Lung (tissue), 12 donors: ENCODE data around the gene IL17F. TPM values are rescaled to one million over a fixed set of nuclear protein-coding genes. Genes with fewer than 3 reads are reported as not detected.

Experiments
- ATAC-seq: fragments of 200-7000 bp; cut with Tn5 transposase; one replicate; pipeline ENCODE4 v1.9.1; 2020; ENCODE audit warnings: moderate number of reproducible peaks; ENCODE audit not compliant: insufficient read depth, low FRiP score
- DNase-seq, 3 donors: peaks; one replicate each; pipeline ENCODE4 v3.0.0-alpha.2; 2013 to 2017
- H3K27ac ChIP-seq, 2 donors: one replicate each; pipeline ENCODE4 v1.5.1; 2013; ENCODE audit warnings: mild to moderate bottlenecking in 2 of 2, moderate library complexity in 2 of 2, control low read depth in 1 of 2, inconsistent platforms in 1 of 2, low read depth in 1 of 2, low read length in 1 of 2
- H3K27me3 ChIP-seq, 3 donors: one replicate each; pipeline ENCODE4 v1.5.1; 2013; ENCODE audit warnings: low read length in 2 of 3; ENCODE audit not compliant: control insufficient read depth in 3 of 3, insufficient read depth in 3 of 3
- H3K36me3 ChIP-seq, 4 donors: one replicate each; pipeline ENCODE4 v1.5.1; 2013; ENCODE audit warnings: low read length in 4 of 4, mild to moderate bottlenecking in 1 of 4, moderate library complexity in 1 of 4; ENCODE audit not compliant: control insufficient read depth in 4 of 4, insufficient read depth in 4 of 4
- H3K4me1 ChIP-seq, 5 donors: one replicate each; pipeline ENCODE4 v1.5.1; 2013; ENCODE audit warnings: low read length in 5 of 5, mild to moderate bottlenecking in 2 of 5, moderate library complexity in 1 of 5; ENCODE audit not compliant: control insufficient read depth in 5 of 5, insufficient read depth in 5 of 5
- H3K4me3 ChIP-seq: one replicate; pipeline ENCODE4 v1.5.1; 2013; ENCODE audit warnings: mild to moderate bottlenecking, control low read depth, moderate library complexity
- H3K9ac ChIP-seq, 2 donors: one replicate each; pipeline ENCODE4 v1.5.1; 2013; ENCODE audit warnings: low read length in 2 of 2, control low read depth in 1 of 2; ENCODE audit not compliant: insufficient read depth in 1 of 2
- H3K9me3 ChIP-seq, 4 donors: one replicate each; pipeline ENCODE4 v1.5.1; 2013; ENCODE audit warnings: low read length in 3 of 4, mild to moderate bottlenecking in 1 of 4, moderate library complexity in 1 of 4; ENCODE audit not compliant: control insufficient read depth in 4 of 4, insufficient read depth in 3 of 4
- WGBS, 2 donors: extraction: QIAGEN DNeasy Blood & Tissue Kit; methylation state at CpG; one replicate each; pipeline ENCODE4 v1.1.7; 2013; 5-methylcytosine and 5-hydroxymethylcytosine counted together
- polyA plus RNA-seq, 2 donors: library from polyadenylated mRNA; stranded (reverse); fragments of 200-250 nt; gene quantifications; one replicate each; pipeline ENCODE4 v1.2.1, GENCODE V29; 2013
- total RNA-seq, 2 donors: library from RNA; depleted of rRNA in 1 of 2; stranded (reverse); fragments of >200 nt in 1 of 2; gene quantifications; one replicate each; pipeline ENCODE4 v1.2.1, GENCODE V29; 2014 to 2021
- TF ChIP-seq, protein P1 (sequence below): IDR thresholded peaks from 2 replicates; pipeline ENCODE4 v1.5.1; 2012; ENCODE audit warnings: mild to moderate bottlenecking; ENCODE audit errors: control extremely low read depth, extremely low read depth
- donor health status: control.
- donor health status: control.
- donor health status: Bipolar disorder and iron deficiency.
- donor health status: healthy.
- donor health status: DM: yes; HTN: yes; CAD: no.

IL17F gene
- total and polyA plus RNA-seq, 4 donors, result 0.08 TPM; not detected in 3

DNA sequence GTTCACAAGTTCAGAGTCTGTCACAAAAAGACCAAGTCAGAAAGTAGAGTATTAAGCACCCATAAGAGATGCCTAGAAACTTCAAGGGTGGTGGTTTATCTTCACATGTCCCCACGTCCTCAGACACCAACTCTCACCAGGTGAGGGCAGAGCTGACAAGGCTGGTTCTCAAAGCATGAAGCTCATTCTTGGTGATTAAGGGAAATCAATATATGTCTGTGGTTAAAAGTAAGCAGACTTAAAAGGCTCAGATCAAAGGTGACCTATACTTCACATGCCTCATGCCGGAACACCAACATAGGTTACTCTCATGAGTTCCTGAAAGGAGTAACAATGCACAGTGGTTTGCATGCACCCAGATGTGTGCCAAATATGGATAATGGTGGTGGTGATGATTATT, 31.2 kb downstream of the IL17F start:
- no peak overlapping the region for H3K4me3 ChIP-seq
- no peaks in the 10 kb centered on the region for H3K9me3 ChIP-seq
- H3K4me1 ChIP-seq, result no peaks in the 10 kb centered on the region
- H3K27ac ChIP-seq, result no peak overlapping the region
- H3K27me3 ChIP-seq, result no peaks in the 10 kb centered on the region
- H3K36me3 ChIP-seq, result no peaks in the 10 kb centered on the region
- no peak overlapping the region for H3K9ac ChIP-seq
- TF ChIP-seq, protein P1, sequence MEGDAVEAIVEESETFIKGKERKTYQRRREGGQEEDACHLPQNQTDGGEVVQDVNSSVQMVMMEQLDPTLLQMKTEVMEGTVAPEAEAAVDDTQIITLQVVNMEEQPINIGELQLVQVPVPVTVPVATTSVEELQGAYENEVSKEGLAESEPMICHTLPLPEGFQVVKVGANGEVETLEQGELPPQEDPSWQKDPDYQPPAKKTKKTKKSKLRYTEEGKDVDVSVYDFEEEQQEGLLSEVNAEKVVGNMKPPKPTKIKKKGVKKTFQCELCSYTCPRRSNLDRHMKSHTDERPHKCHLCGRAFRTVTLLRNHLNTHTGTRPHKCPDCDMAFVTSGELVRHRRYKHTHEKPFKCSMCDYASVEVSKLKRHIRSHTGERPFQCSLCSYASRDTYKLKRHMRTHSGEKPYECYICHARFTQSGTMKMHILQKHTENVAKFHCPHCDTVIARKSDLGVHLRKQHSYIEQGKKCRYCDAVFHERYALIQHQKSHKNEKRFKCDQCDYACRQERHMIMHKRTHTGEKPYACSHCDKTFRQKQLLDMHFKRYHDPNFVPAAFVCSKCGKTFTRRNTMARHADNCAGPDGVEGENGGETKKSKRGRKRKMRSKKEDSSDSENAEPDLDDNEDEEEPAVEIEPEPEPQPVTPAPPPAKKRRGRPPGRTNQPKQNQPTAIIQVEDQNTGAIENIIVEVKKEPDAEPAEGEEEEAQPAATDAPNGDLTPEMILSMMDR, result no peak
- DNase-seq, result no peak
- ATAC-seq, result no peak
- 71% methylated on average over 2 of the region's 2 CpGs for WGBS, 2 donors

DNA sequence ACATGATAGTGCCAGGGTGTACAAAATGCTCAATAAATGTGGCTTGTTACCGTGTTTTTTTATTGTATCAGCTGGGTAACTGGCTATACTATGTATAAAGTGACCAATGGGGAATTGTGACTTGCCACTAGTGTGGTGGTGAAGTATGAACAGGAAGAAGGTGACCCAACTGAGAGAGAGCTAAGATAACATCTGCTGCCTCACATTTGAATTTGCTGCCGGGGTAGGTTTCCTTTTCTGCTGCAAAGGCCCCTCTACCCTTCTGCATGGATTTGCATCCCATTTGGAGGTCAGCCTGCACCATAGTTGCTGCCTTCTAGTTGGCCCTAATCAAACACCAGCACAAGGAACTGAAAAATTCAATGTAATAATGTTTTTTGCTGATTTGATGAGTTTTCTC, 34.1 kb downstream of the IL17F start:
- H3K27ac ChIP-seq, result no peak overlapping the region
- H3K4me1 ChIP-seq, result no peaks in the 10 kb centered on the region
- no peaks in the 10 kb centered on the region for H3K27me3 ChIP-seq
- 60 to 65% methylated on average over 2 of the region's 2 CpGs for WGBS, 2 donors
- H3K4me3 ChIP-seq, result no peak overlapping the region
- ATAC-seq, result no peak
- TF ChIP-seq, protein P1, result no peak
- H3K36me3 ChIP-seq, result no peaks in the 10 kb centered on the region
- no peak overlapping the region for H3K9ac ChIP-seq
- no peak for DNase-seq
- no peaks in the 10 kb centered on the region for H3K9me3 ChIP-seq

DNA sequence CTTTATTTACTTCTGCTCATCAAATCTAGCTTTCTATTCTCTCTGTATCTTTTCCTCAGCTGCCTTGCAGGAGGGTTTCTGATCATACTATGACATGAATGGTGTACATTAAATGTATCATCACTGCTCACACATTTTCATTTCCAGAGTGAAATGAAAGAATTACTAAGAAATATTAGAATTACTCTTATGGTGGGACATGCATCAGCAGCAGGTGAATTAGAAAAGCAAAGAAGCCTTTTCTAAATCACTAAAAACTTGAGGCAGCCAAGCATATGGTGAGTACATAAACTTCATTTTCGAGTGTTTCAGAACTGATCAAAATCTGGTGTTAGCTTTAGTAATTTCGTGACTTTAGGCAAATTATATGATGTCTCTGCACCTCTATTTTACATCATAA, 34.5 kb downstream of the IL17F start:
- H3K36me3 ChIP-seq, result no peaks in the 10 kb centered on the region
- TF ChIP-seq, protein P1, result no peak
- DNase-seq (no peak), ATAC-seq (no peak)
- no peak overlapping the region for H3K9ac ChIP-seq
- 83 to 89% methylated on average over 2 of the region's 2 CpGs for WGBS, 2 donors
- H3K4me1 ChIP-seq, result no peaks in the 10 kb centered on the region
- no peaks in the 10 kb centered on the region for H3K27me3 ChIP-seq
- no peak overlapping the region for H3K27ac ChIP-seq
- H3K4me3 ChIP-seq, result no peak overlapping the region
- H3K9me3 ChIP-seq, result no peaks in the 10 kb centered on the region

DNA sequence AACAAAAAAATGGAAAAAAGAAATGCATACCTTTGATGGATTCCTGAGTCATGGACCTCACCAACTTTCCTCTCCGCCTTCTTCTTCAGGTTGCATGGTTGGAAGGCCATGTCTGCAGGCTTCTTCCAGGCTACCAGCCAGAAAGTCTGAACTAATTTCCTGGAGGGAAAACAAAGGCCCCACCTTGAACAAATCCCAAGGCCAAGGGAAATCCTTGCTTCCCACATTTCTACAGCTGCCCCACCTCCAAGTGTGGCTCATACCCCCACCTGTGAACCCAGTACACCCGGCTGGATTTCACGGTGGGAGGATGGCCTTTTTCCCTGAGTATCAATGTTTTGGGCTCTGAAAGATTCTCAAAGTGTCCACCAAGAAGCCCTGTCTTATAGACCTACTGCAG, 35.7 kb downstream of the IL17F start:
- DNase-seq (peak in 1 of 3 donors; percentile 4), ATAC-seq (peak; percentile 11)
- H3K4me3 ChIP-seq, result no peak overlapping the region
- H3K36me3 ChIP-seq, result no peaks in the 10 kb centered on the region
- no peaks in the 10 kb centered on the region for H3K4me1 ChIP-seq
- TF ChIP-seq, protein P1, result no peak
- H3K27ac ChIP-seq, result no peak overlapping the region
- no peaks in the 10 kb centered on the region for H3K27me3 ChIP-seq
- no peaks in the 10 kb centered on the region for H3K9me3 ChIP-seq
- 73 to 90% methylated on average over 3 of the region's 3 CpGs for WGBS, 2 donors
- no peak overlapping the region for H3K9ac ChIP-seq
